Loucy (cell line): ENCODE data around the gene PLXNB3.
A peak's percentile ranks its signal among the peaks of the same experiment; 100 is the strongest.

Experiments used
- H2AFZ ChIP-seq: fragments of 200-600 bp; sonication (generic); 2 replicates; pipeline ENCODE4 v1.6.0; 2016; ENCODE audit warnings: antibody characterized with exemption, mild to moderate bottlenecking, low read length, moderate library complexity
- H3F3A ChIP-seq: fragments of 200-600 bp; 2 replicates; pipeline ENCODE4 v1.6.0; 2016; ENCODE audit warnings: antibody characterized with exemption, low read depth, mild to moderate bottlenecking
- H3K27me3 ChIP-seq: fragments of 200-600 bp; sonication (generic); 2 replicates; pipeline ENCODE4 v1.6.1; 2014; ENCODE audit warnings: low read length, mild to moderate bottlenecking; ENCODE audit not compliant: insufficient read depth, poor library complexity, severe bottlenecking
- H3K36me3 ChIP-seq: fragments of 200-600 bp; sonication (generic); 2 replicates; pipeline ENCODE4 v1.6.1; 2016; ENCODE audit warnings: low read length; ENCODE audit not compliant: insufficient read depth
- H3K4me1 ChIP-seq: fragments of 200-600 bp; sonication (generic); 2 replicates; pipeline ENCODE4 v1.5.1; 2014; ENCODE audit warnings: low read length, mild to moderate bottlenecking; ENCODE audit not compliant: insufficient read depth, poor library complexity, severe bottlenecking
- H3K4me2 ChIP-seq: fragments of 200-600 bp; sonication (generic); 2 replicates; pipeline ENCODE4 v1.6.0; 2014; ENCODE audit warnings: antibody characterized with exemption, low read length, low read depth, mild to moderate bottlenecking; ENCODE audit not compliant: poor library complexity, severe bottlenecking
- H3K4me3 ChIP-seq: fragments of 200-600 bp; sonication (generic); 2 replicates; pipeline ENCODE4 v1.5.1; 2014; ENCODE audit warnings: low read length, mild to moderate bottlenecking, mixed read lengths; ENCODE audit not compliant: poor library complexity, severe bottlenecking
- H3K79me2 ChIP-seq: fragments of 200-600 bp; sonication (generic); 2 replicates; pipeline ENCODE4 v1.6.1; 2014; ENCODE audit warnings: low read length; ENCODE audit not compliant: insufficient read depth
- H3K9ac ChIP-seq: fragments of 200-600 bp; sonication (generic); 2 replicates; pipeline ENCODE4 v1.6.0; 2014; ENCODE audit warnings: mild to moderate bottlenecking, low read depth, low read length, moderate library complexity; ENCODE audit not compliant: poor library complexity, severe bottlenecking
- H3K9me2 ChIP-seq: fragments of 200-600 bp; sonication (generic); replicated peaks from 2 replicates; pipeline ENCODE4 v1.6.1; 2016; ENCODE audit warnings: low read depth, low read length, mixed read lengths
- H3K9me3 ChIP-seq: fragments of 200-600 bp; sonication (generic); 2 replicates; pipeline ENCODE4 v1.6.1; 2014; ENCODE audit warnings: mild to moderate bottlenecking, antibody characterized with exemption, low read length, low read depth; ENCODE audit not compliant: insufficient read depth
- H4K20me1 ChIP-seq: fragments of 200-600 bp; sonication (generic); 2 replicates; pipeline ENCODE4 v1.6.0; 2014; ENCODE audit warnings: antibody characterized with exemption, low read length, mild to moderate bottlenecking; ENCODE audit not compliant: insufficient read depth, poor library complexity, severe bottlenecking
- EZH2phosphoT487 ChIP-seq: fragments of 200-600 bp; IDR thresholded peaks from 2 replicates; pipeline ENCODE4 v1.6.1; 2018; ENCODE audit warnings: antibody characterized with exemption, mild to moderate bottlenecking, moderate library complexity, borderline replicate concordance
- TF ChIP-seq, protein P1 (sequence below): fragments of 200-600 bp; sonication (generic); conservative IDR thresholded peaks from 2 replicates; pipeline ENCODE4 v1.5.1; 2014; ENCODE audit warnings: mild to moderate bottlenecking, antibody characterized with exemption, low read length

Gene PLXNB3

GRCh38 chrX:153821066-153821465, 57.0 kb downstream of the PLXNB3 start:
- no peak overlapping the region for H3K4me3 ChIP-seq
- no peak for TF ChIP-seq EZH2phosphoT487
- TF ChIP-seq, protein P1, sequence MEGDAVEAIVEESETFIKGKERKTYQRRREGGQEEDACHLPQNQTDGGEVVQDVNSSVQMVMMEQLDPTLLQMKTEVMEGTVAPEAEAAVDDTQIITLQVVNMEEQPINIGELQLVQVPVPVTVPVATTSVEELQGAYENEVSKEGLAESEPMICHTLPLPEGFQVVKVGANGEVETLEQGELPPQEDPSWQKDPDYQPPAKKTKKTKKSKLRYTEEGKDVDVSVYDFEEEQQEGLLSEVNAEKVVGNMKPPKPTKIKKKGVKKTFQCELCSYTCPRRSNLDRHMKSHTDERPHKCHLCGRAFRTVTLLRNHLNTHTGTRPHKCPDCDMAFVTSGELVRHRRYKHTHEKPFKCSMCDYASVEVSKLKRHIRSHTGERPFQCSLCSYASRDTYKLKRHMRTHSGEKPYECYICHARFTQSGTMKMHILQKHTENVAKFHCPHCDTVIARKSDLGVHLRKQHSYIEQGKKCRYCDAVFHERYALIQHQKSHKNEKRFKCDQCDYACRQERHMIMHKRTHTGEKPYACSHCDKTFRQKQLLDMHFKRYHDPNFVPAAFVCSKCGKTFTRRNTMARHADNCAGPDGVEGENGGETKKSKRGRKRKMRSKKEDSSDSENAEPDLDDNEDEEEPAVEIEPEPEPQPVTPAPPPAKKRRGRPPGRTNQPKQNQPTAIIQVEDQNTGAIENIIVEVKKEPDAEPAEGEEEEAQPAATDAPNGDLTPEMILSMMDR: no peak

GRCh38 chrX:153824348-153824747, 60.3 kb downstream of the PLXNB3 start:
- H3K9me2 ChIP-seq: no peaks in the 10 kb centered on the region
- no peaks in the 10 kb centered on the region for H3K36me3 ChIP-seq
- TF ChIP-seq EZH2phosphoT487: no peak
- TF ChIP-seq, protein P1: no peak
- no peaks in the 10 kb centered on the region for H3K9me3 ChIP-seq
- H4K20me1 ChIP-seq: no peaks in the 10 kb centered on the region
- no peak overlapping the region for H3K9ac ChIP-seq
- H3K79me2 ChIP-seq: no peaks in the 10 kb centered on the region
- H3K4me3 ChIP-seq: no peak overlapping the region
- no peak overlapping the region for H3K4me2 ChIP-seq
- H3F3A ChIP-seq: no peaks in the 10 kb centered on the region
- H3K4me1 ChIP-seq: peaks cover 25% of the 10 kb centered on the region
- no peaks in the 10 kb centered on the region for H3K27me3 ChIP-seq
- H2AFZ ChIP-seq: no peak overlapping the region

More at GRCh38 chrX:153821066-153821465, 57.0 kb downstream of the PLXNB3 start:
- Histone ChIP-seq H3K4me2 (peak overlapping the region; percentile 54), H2AFZ (0 out of 2 replicates have a peak overlapping the region, but pooled peaks have one; percentile 16), H3F3A (no peaks in the 10 kb centered on the region), H3K4me1 (peaks cover 25% of the 10 kb centered on the region), H3K79me2 (no peaks in the 10 kb centered on the region), H4K20me1 (no peaks in the 10 kb centered on the region), H3K9me3 (no peaks in the 10 kb centered on the region), H3K9me2 (no peaks in the 10 kb centered on the region), H3K36me3 (no peaks in the 10 kb centered on the region), H3K9ac (no peak overlapping the region), H3K27me3 (no peaks in the 10 kb centered on the region)

DNA sequence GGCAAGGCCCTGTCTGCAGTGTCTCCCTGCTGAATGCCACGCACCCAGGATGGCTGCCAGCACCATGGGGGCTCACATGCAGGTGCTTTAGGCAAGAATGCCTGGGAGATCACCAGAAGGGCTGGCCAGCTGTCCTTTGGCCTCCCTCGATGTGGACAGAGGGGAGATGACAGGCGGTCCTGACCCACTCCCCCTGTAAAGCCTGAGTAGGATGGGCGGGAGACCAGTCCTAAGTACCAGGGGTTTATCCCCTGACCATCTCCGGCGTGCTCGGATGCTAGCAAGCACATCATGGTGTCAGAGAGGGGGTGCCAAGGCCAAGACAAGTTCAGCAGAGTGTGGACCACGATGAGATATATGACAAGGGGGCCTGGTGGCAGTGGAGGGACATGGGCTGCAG, 61.0 kb downstream of the PLXNB3 start:
- Histone ChIP-seq H3F3A (no peaks in the 10 kb centered on the region), H3K4me3 (no peak overlapping the region), H2AFZ (no peak overlapping the region), H3K9me2 (no peaks in the 10 kb centered on the region), H4K20me1 (no peaks in the 10 kb centered on the region), H3K79me2 (no peaks in the 10 kb centered on the region), H3K4me1 (peaks cover 25% of the 10 kb centered on the region), H3K27me3 (no peaks in the 10 kb centered on the region), H3K9me3 (no peaks in the 10 kb centered on the region), H3K4me2 (no peak overlapping the region), H3K9ac (no peak overlapping the region), H3K36me3 (no peaks in the 10 kb centered on the region)
- TF ChIP-seq, protein P1: no peak
- TF ChIP-seq EZH2phosphoT487: no peak
